GM10847 (cell line): ENCODE results near the gene PLCB2.

Source experiments
- POLR2A ChIP-seq: IDR thresholded peaks from 2 replicates; pipeline ENCODE4 v1.6.1; 2011; ENCODE audit not compliant: insufficient read length; ENCODE audit errors: extremely low read depth

The PLCB2 gene

GRCh38 chr15:40334541-40334940 lies 26.8 kb upstream of the PLCB2 start:
- no peak for TF ChIP-seq POLR2A

GRCh38 chr15:40333922-40334492 lies 26.3 kb upstream of the PLCB2 start:
- TF ChIP-seq POLR2A: no peak

GRCh38 chr15:40332113-40332781 lies 24.5 kb upstream of the PLCB2 start:
- TF ChIP-seq POLR2A: no peak

DNA sequence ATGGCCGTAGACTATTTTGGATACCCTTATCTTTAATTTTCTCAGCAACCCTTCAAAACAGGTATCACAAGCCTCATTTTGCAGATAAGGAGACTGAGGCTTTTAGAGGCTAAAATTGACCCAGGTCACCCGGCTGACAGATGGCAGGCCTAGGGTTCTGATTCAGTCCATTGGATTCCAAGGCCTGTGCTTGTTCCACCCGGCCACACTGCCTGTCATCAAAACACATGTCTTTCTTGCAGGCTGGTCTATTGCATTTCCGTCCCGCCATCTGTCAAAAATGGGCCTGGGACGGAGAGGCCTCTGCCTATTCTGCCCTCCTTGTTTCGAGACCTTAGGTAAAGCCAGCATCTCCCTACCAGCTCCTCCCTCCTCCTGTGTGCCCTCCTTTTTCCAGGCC lies 23.9 kb upstream of the PLCB2 start:
- no peak for TF ChIP-seq POLR2A

GRCh38 chr15:40331026-40331425 lies 23.3 kb upstream of the PLCB2 start:
- TF ChIP-seq POLR2A: no peak

GRCh38 chr15:40330368-40330836 lies 22.7 kb upstream of the PLCB2 start:
- TF ChIP-seq POLR2A: no peak

GRCh38 chr15:40329804-40330203 lies 22.1 kb upstream of the PLCB2 start:
- no peak for TF ChIP-seq POLR2A

DNA sequence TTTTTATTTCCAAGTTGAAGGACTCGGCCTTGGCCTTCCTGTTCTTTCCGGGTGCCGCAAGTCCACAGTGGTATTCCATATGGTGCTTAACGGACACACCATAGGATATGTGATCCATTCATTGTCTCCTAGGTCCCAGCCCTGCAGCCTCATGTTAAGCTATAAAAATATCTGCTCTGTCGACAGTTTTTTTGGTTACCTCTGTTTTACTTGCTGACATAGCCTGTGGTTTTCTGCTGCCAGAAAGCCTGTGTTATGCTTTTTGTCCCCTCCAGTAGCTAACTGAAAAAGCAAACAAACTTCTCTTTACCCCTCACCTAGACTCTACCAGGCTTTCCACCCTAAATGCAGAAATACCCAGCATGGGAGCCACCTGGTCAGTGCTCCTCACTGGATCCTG lies 21.0 kb upstream of the PLCB2 start:
- TF ChIP-seq POLR2A: no peak

- no peak for TF ChIP-seq POLR2A
These were observed 20.4 kb upstream of the PLCB2 start for GRCh38 chr15:40328176-40328575.

DNA sequence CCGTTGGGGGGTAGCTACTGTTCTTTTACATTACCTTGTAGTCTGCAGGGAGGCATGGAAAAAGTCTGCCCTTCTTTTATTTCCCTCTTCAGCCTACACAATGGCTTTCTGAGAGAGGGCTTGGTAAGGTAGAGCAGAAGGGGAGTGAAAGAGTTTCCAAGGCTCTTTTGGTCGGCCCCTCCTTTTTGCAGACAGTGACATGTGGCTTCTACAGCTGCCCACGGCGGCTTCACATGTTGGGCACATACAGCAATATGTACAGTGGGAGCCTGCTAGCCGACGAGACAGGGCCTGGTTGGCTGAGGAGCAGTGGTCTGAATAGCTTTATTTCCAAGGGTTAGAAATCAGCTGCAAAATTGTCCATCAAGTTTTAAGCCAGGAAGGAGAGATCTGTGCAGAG lies 19.7 kb upstream of the PLCB2 start:
- no peak for TF ChIP-seq POLR2A

DNA sequence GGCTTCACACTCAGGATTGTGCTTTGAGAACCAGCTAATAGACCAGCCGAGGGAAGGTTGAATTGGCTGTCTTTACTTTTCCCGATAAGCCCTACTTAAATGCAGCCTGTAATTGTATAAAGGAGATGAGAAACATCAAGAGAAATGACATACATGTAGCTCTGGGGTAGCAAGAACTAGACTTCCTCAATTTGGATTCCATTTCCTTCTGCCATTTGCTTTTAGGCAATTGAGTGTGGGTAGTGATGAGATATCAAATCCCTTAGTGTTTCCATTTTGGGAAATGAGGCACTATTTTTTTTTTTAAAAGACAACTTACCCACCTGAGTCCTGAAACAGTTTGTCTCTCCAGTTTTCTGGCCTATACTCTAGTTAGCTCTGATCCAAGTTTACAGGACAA lies 18.0 kb upstream of the PLCB2 start:
- no peak for TF ChIP-seq POLR2A

DNA sequence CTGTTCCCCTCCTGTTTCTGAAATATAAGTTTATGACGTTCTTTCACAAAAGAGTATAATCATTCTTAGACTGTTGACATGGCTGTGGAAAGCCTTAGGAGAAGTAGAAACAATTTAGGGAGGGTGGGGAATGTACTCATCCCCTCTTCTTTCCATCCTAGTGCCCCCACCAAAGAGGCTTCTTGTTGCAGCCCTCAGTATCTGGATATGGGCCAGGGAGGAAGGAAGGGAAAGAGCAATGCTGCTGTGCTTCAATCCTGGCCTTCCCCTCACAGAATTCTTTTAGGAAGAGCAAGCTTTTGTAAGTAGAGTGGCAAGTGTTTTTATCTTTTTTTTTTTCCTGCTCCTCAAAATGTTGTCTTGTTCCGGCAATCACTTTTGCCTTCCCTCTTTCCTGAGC lies 17.5 kb upstream of the PLCB2 start:
- no peak for TF ChIP-seq POLR2A

- TF ChIP-seq POLR2A: no peak
These were observed 16.5 kb upstream of the PLCB2 start for GRCh38 chr15:40323953-40324937.

GRCh38 chr15:40323239-40323952 lies 15.7 kb upstream of the PLCB2 start, which contains the start of gene INAFM2:
Gene INAFM2 (plus strand): TSS chr15:40323692. CDS start chr15:40324056, 364 bp downstream.
- peak; percentile 20 for TF ChIP-seq POLR2A
